ENCODE data around the gene NUDT12. TPM values are rescaled to one million over a fixed set of nuclear protein-coding genes. Genes with fewer than 3 reads are reported as not detected.

NUDT12 gene
- total RNA-seq, 1 experiment from 2014 or later = not detected

GRCh38 chr5:103565719-103566118 is 3.1 kb upstream of the NUDT12 start:
- no peaks in the 10 kb centered on the region for H3K36me3 ChIP-seq (ENCODE audit: insufficient read depth, low read length)
- no peak overlapping the region for H3K4me3 ChIP-seq (ENCODE audit: low read length)
- no peak overlapping the region for H3K9ac ChIP-seq (ENCODE audit: low read length)
- H3K27me3 ChIP-seq (ENCODE audit: low read length) = no peaks in the 10 kb centered on the region
- H3K27ac ChIP-seq (ENCODE audit: low read length) = no peak overlapping the region
- H2AFZ ChIP-seq (ENCODE audit: low read length) = no peak overlapping the region
- H3K9me3 ChIP-seq (ENCODE audit: low read length) = no peaks in the 10 kb centered on the region
- H3K79me2 ChIP-seq (ENCODE audit: low read length) = no peaks in the 10 kb centered on the region
- DNase-seq = no peak
- no peaks in the 10 kb centered on the region for H4K20me1 ChIP-seq (ENCODE audit: insufficient read depth, low read depth, low read length)
- no peak overlapping the region for H3K4me2 ChIP-seq (ENCODE audit: low read depth, low read length, poor library complexity, severe bottlenecking)
- no peaks in the 10 kb centered on the region for H3K9me2 ChIP-seq (replicated peaks; ENCODE audit: insufficient read depth, low read length)
- H3K4me1 ChIP-seq (ENCODE audit: low read length) = no peaks in the 10 kb centered on the region

- no peak overlapping the region for H2AFZ ChIP-seq (ENCODE audit: low read length)
- no peaks in the 10 kb centered on the region for H3K9me3 ChIP-seq (ENCODE audit: low read length)
- no peaks in the 10 kb centered on the region for H3K27me3 ChIP-seq (ENCODE audit: low read length)
- no peaks in the 10 kb centered on the region for H3K4me1 ChIP-seq (ENCODE audit: low read length)
- no peak overlapping the region for H3K9ac ChIP-seq (ENCODE audit: low read length)
- H3K9me2 ChIP-seq (replicated peaks; ENCODE audit: insufficient read depth, low read length) = no peaks in the 10 kb centered on the region
- no peak overlapping the region for H3K27ac ChIP-seq (ENCODE audit: low read length)
- H3K4me3 ChIP-seq (ENCODE audit: low read length) = no peak overlapping the region
- H3K4me2 ChIP-seq (ENCODE audit: low read depth, low read length, poor library complexity, severe bottlenecking) = no peak overlapping the region
- DNase-seq = no peak
- H3K36me3 ChIP-seq (ENCODE audit: insufficient read depth, low read length) = no peaks in the 10 kb centered on the region
- H4K20me1 ChIP-seq (ENCODE audit: insufficient read depth, low read depth, low read length) = no peaks in the 10 kb centered on the region
- no peaks in the 10 kb centered on the region for H3K79me2 ChIP-seq (ENCODE audit: low read length)
Measured at GRCh38 chr5:103561685-103562452, 720 bp downstream of the NUDT12 start.

- no peaks in the 10 kb centered on the region for H4K20me1 ChIP-seq (ENCODE audit: insufficient read depth, low read depth, low read length)
- no peaks in the 10 kb centered on the region for H3K36me3 ChIP-seq (ENCODE audit: insufficient read depth, low read length)
- DNase-seq = no peak
Measured at GRCh38 chr5:103560826-103561225, 1.8 kb downstream of the NUDT12 start.

GRCh38 chr5:103546858-103547257 is 15.7 kb downstream of the NUDT12 start:
- H3K4me3 ChIP-seq (ENCODE audit: low read length) = no peak overlapping the region
- H3K4me2 ChIP-seq (ENCODE audit: low read depth, low read length, poor library complexity, severe bottlenecking) = no peak overlapping the region
- no peaks in the 10 kb centered on the region for H3K4me1 ChIP-seq (ENCODE audit: low read length)
- no peak overlapping the region for H3K27ac ChIP-seq (ENCODE audit: low read length)
- H4K20me1 ChIP-seq (ENCODE audit: insufficient read depth, low read depth, low read length) = no peaks in the 10 kb centered on the region
- H3K9me3 ChIP-seq (ENCODE audit: low read length) = no peaks in the 10 kb centered on the region
- no peak overlapping the region for H3K9ac ChIP-seq (ENCODE audit: low read length)
- no peaks in the 10 kb centered on the region for H3K79me2 ChIP-seq (ENCODE audit: low read length)
- H3K36me3 ChIP-seq (ENCODE audit: insufficient read depth, low read length) = no peaks in the 10 kb centered on the region
- no peaks in the 10 kb centered on the region for H3K27me3 ChIP-seq (ENCODE audit: low read length)
- no peaks in the 10 kb centered on the region for H3K9me2 ChIP-seq (replicated peaks; ENCODE audit: insufficient read depth, low read length)
- no peak overlapping the region for H2AFZ ChIP-seq (ENCODE audit: low read length)
- DNase-seq = no peak

More at GRCh38 chr5:103560826-103561225, 1.8 kb downstream of the NUDT12 start:
- Histone ChIP-seq H3K27me3 (ENCODE audit: low read length) (no peaks in the 10 kb centered on the region), H2AFZ (ENCODE audit: low read length) (no peak overlapping the region), H3K9me3 (ENCODE audit: low read length) (no peaks in the 10 kb centered on the region), H3K79me2 (ENCODE audit: low read length) (no peaks in the 10 kb centered on the region), H3K4me2 (ENCODE audit: low read depth, low read length, poor library complexity, severe bottlenecking) (no peak overlapping the region), H3K27ac (ENCODE audit: low read length) (no peak overlapping the region), H3K9ac (ENCODE audit: low read length) (no peak overlapping the region), H3K4me3 (ENCODE audit: low read length) (no peak overlapping the region), H3K9me2 (replicated peaks; ENCODE audit: insufficient read depth, low read length) (no peaks in the 10 kb centered on the region), H3K4me1 (ENCODE audit: low read length) (no peaks in the 10 kb centered on the region)

- Histone ChIP-seq H3K79me2 (ENCODE audit: low read length) (no peaks in the 10 kb centered on the region), H3K4me3 (ENCODE audit: low read length) (no peak overlapping the region), H3K4me1 (ENCODE audit: low read length) (no peaks in the 10 kb centered on the region), H3K9me2 (replicated peaks; ENCODE audit: insufficient read depth, low read length) (no peaks in the 10 kb centered on the region), H3K27me3 (ENCODE audit: low read length) (no peaks in the 10 kb centered on the region), H3K9me3 (ENCODE audit: low read length) (no peaks in the 10 kb centered on the region), H3K9ac (ENCODE audit: low read length) (no peak overlapping the region), H3K4me2 (ENCODE audit: low read depth, low read length, poor library complexity, severe bottlenecking) (no peak overlapping the region), H3K36me3 (ENCODE audit: insufficient read depth, low read length) (no peaks in the 10 kb centered on the region), H4K20me1 (ENCODE audit: insufficient read depth, low read depth, low read length) (no peaks in the 10 kb centered on the region), H2AFZ (ENCODE audit: low read length) (no peak overlapping the region), H3K27ac (ENCODE audit: low read length) (no peak overlapping the region)
- DNase-seq = no peak
Measured at GRCh38 chr5:103542441-103542840, 20.1 kb downstream of the NUDT12 start.

- H4K20me1 ChIP-seq (ENCODE audit: insufficient read depth, low read depth, low read length) = no peaks in the 10 kb centered on the region
- no peaks in the 10 kb centered on the region for H3K27me3 ChIP-seq (ENCODE audit: low read length)
- H3K9me3 ChIP-seq (ENCODE audit: low read length) = no peaks in the 10 kb centered on the region
- no peaks in the 10 kb centered on the region for H3K9me2 ChIP-seq (replicated peaks; ENCODE audit: insufficient read depth, low read length)
- DNase-seq = no peak
- H3K9ac ChIP-seq (ENCODE audit: low read length) = no peak overlapping the region
- no peak overlapping the region for H3K4me3 ChIP-seq (ENCODE audit: low read length)
- no peak overlapping the region for H3K4me2 ChIP-seq (ENCODE audit: low read depth, low read length, poor library complexity, severe bottlenecking)
- H3K27ac ChIP-seq (ENCODE audit: low read length) = no peak overlapping the region
- no peak overlapping the region for H2AFZ ChIP-seq (ENCODE audit: low read length)
- H3K36me3 ChIP-seq (ENCODE audit: insufficient read depth, low read length) = no peaks in the 10 kb centered on the region
- H3K79me2 ChIP-seq (ENCODE audit: low read length) = no peaks in the 10 kb centered on the region
- H3K4me1 ChIP-seq (ENCODE audit: low read length) = no peaks in the 10 kb centered on the region
Measured at GRCh38 chr5:103541569-103541968, 21.0 kb downstream of the NUDT12 start.

GRCh38 chr5:103541114-103541513 is 21.5 kb downstream of the NUDT12 start:
- H3K36me3 ChIP-seq (ENCODE audit: insufficient read depth, low read length) = no peaks in the 10 kb centered on the region
- H2AFZ ChIP-seq (ENCODE audit: low read length) = no peak overlapping the region
- H3K4me2 ChIP-seq (ENCODE audit: low read depth, low read length, poor library complexity, severe bottlenecking) = no peak overlapping the region
- H3K9me2 ChIP-seq (replicated peaks; ENCODE audit: insufficient read depth, low read length) = no peaks in the 10 kb centered on the region
- no peak overlapping the region for H3K4me3 ChIP-seq (ENCODE audit: low read length)
- H3K4me1 ChIP-seq (ENCODE audit: low read length) = no peaks in the 10 kb centered on the region
- no peaks in the 10 kb centered on the region for H3K27me3 ChIP-seq (ENCODE audit: low read length)
- no peaks in the 10 kb centered on the region for H4K20me1 ChIP-seq (ENCODE audit: insufficient read depth, low read depth, low read length)
- DNase-seq = no peak
- H3K79me2 ChIP-seq (ENCODE audit: low read length) = no peaks in the 10 kb centered on the region
- no peak overlapping the region for H3K9ac ChIP-seq (ENCODE audit: low read length)
- H3K9me3 ChIP-seq (ENCODE audit: low read length) = no peaks in the 10 kb centered on the region
- H3K27ac ChIP-seq (ENCODE audit: low read length) = no peak overlapping the region

GRCh38 chr5:103539376-103540330 is 22.9 kb downstream of the NUDT12 start:
- no peak overlapping the region for H2AFZ ChIP-seq (ENCODE audit: low read length)
- no peak for DNase-seq
- H4K20me1 ChIP-seq (ENCODE audit: insufficient read depth, low read depth, low read length) = no peaks in the 10 kb centered on the region
- H3K4me3 ChIP-seq (ENCODE audit: low read length) = no peak overlapping the region
- no peaks in the 10 kb centered on the region for H3K79me2 ChIP-seq (ENCODE audit: low read length)
- H3K27me3 ChIP-seq (ENCODE audit: low read length) = no peaks in the 10 kb centered on the region
- no peaks in the 10 kb centered on the region for H3K9me2 ChIP-seq (replicated peaks; ENCODE audit: insufficient read depth, low read length)
- no peak overlapping the region for H3K4me2 ChIP-seq (ENCODE audit: low read depth, low read length, poor library complexity, severe bottlenecking)
- H3K9ac ChIP-seq (ENCODE audit: low read length) = no peak overlapping the region
- H3K9me3 ChIP-seq (ENCODE audit: low read length) = no peaks in the 10 kb centered on the region
- no peak overlapping the region for H3K27ac ChIP-seq (ENCODE audit: low read length)
- H3K4me1 ChIP-seq (ENCODE audit: low read length) = no peaks in the 10 kb centered on the region
- no peaks in the 10 kb centered on the region for H3K36me3 ChIP-seq (ENCODE audit: insufficient read depth, low read length)

Measured in Karpas-422 (cell line).